HepG2 (cell line): ENCODE data around the gene ADGRB2. TPM values are rescaled to one million over a fixed set of nuclear protein-coding genes. Genes with fewer than 3 reads are reported as not detected.

Experiments used
- ATAC-seq: fragments of 200-7000 bp; cut with Tn5 transposase; 3 replicates; pipeline ENCODE4 v1.9.1; 2020; ENCODE audit warnings: mild to moderate bottlenecking, moderate library complexity
- BruUV-seq: library from RNA; stranded (reverse); fragments of 400-500 nt; replicated peaks from 2 replicates; lab custom pipeline; 2021; lab: Mats Ljungman, UMichigan
- CTCF ChIA-PET: fragments of 300-600 bp; formaldehyde crosslinking; extraction: SDS; loops from one replicate; lab custom pipeline; 2021; ENCODE audit warnings: low total read pairs, inconsistent platforms, low intra/inter-chr PET ratio; lab: Yijun Ruan, JAX
- POLR2A ChIA-PET: fragments of 350-600 bp; sonication (Branson Sonifier 250); formaldehyde crosslinking; loops from one replicate; lab custom pipeline; 2020; ENCODE audit warnings: antibody characterized with exemption, inconsistent platforms; lab: Yijun Ruan, JAX
- DNase-seq: peaks from one replicate; pipeline ENCODE4 v3.0.0-alpha.2; 2015; ENCODE audit warnings: low spot score
- FAIRE-seq: peaks from 3 replicates; lab custom pipeline; 2011; peaks lifted over from hg19 to GRCh38; lab: Jason Lieb, UNC
- H2AFZ ChIP-seq: one replicate; pipeline ENCODE4 v1.6.1; 2011; ENCODE audit warnings: low read length, inconsistent platforms
- H3K27ac ChIP-seq: fragments of 300-600 bp; 3 replicates; pipeline ENCODE4 v1.8.0; 2011; ENCODE audit warnings: mixed run types, mild to moderate bottlenecking, mixed read lengths, low read length, inconsistent platforms; ENCODE audit not compliant: insufficient read depth; ENCODE audit errors: extremely low read length
- H3K27me3 ChIP-seq, 2 experiments: fragments of 200-600 bp in 1 of 2; 2 replicates in 1 of 2; 3 replicates in 1 of 2; pipeline versions ENCODE4 v1.6.0 to v1.8.0; 2011; ENCODE audit warnings: low read length in 2 of 2, mild to moderate bottlenecking in 2 of 2, moderate library complexity in 2 of 2, inconsistent platforms in 1 of 2; ENCODE audit not compliant: insufficient read depth in 2 of 2, control insufficient read depth in 1 of 2
- H3K36me3 ChIP-seq, 2 experiments: fragments of 200-600 bp in 1 of 2; replicated peaks in 1 of 2; 2 replicates in 1 of 2; 3 replicates in 1 of 2; pipeline versions ENCODE4 v1.5.1 to v1.8.0; 2011; ENCODE audit warnings: low read length in 2 of 2, inconsistent platforms in 1 of 2; ENCODE audit not compliant: insufficient read depth in 2 of 2, control insufficient read depth in 1 of 2
- H3K4me1 ChIP-seq: 2 replicates; pipeline ENCODE4 v1.5.1; 2012; ENCODE audit warnings: low read length, inconsistent platforms; ENCODE audit not compliant: insufficient read depth
- H3K4me2 ChIP-seq: 2 replicates; pipeline ENCODE4 v1.6.0; 2011; ENCODE audit warnings: low read depth, low read length, inconsistent platforms
- H3K4me3 ChIP-seq, 3 experiments: fragments of 200-600 bp in 1 of 3; sonication (generic), shearing (Covaris generic) in 1 of 3; replicated peaks in 1 of 3; 2 replicates each; pipeline ENCODE4 v1.5.1; 2011 to 2016; ENCODE audit warnings: low read length in 3 of 3, inconsistent platforms in 2 of 3, low read depth in 2 of 3, mild to moderate bottlenecking in 2 of 3, control low read depth in 1 of 3, mixed read lengths in 1 of 3; ENCODE audit not compliant: insufficient read depth in 1 of 3
- H3K79me2 ChIP-seq: one replicate; pipeline ENCODE4 v1.6.1; 2011; ENCODE audit warnings: low read length, inconsistent platforms; ENCODE audit not compliant: insufficient read depth
- H3K9ac ChIP-seq: 2 replicates; pipeline ENCODE4 v1.6.0; 2011; ENCODE audit warnings: mild to moderate bottlenecking, low read depth, low read length, inconsistent platforms; ENCODE audit not compliant: insufficient read depth
- H3K9me3 ChIP-seq: 2 replicates; pipeline ENCODE4 v1.5.1; 2012; ENCODE audit warnings: mild to moderate bottlenecking, low read length
- H4K20me1 ChIP-seq: 2 replicates; pipeline ENCODE4 v1.6.0; 2011; ENCODE audit warnings: inconsistent platforms, mild to moderate bottlenecking, low read length, moderate library complexity; ENCODE audit not compliant: insufficient read depth
- MNT ChIP-seq: fragments of 450-650 bp; IDR thresholded peaks from 2 replicates; pipeline ENCODE4 v1.6.1; 2016
- MYNN ChIP-seq: sonication (generic); formaldehyde crosslinking; IDR thresholded peaks from 2 replicates; pipeline ENCODE4 v1.4.0; 2020; ENCODE audit warnings: mild to moderate bottlenecking, low read depth, missing genetic modification reagents
- MZF1 ChIP-seq: sonication (generic); formaldehyde crosslinking; IDR thresholded peaks from 2 replicates; pipeline ENCODE4 v1.8.1; 2023; ENCODE audit warnings: mild to moderate bottlenecking, missing genetic modification reagents, borderline replicate concordance
- TRIM24 ChIP-seq: sonication (generic); formaldehyde crosslinking; IDR thresholded peaks from 2 replicates; pipeline ENCODE4 v1.8.0; 2022; ENCODE audit warnings: mild to moderate bottlenecking, missing genetic modification reagents
- ZBTB26 ChIP-seq: IDR thresholded peaks from 2 replicates; pipeline ENCODE4 v1.6.1; 2016; ENCODE audit warnings: missing compliant biosample characterization, missing genetic modification reagents, borderline replicate concordance
- ZNF605 ChIP-seq: sonication (generic); formaldehyde crosslinking; IDR thresholded peaks from 2 replicates; pipeline ENCODE4 v1.8.0; 2022; ENCODE audit warnings: mild to moderate bottlenecking, missing genetic modification reagents
- WGBS: methylation state at CpG from one replicate; pipeline ENCODE4 v1.1.6; 2017; ENCODE audit warnings: low lambda C conversion rate; 5-methylcytosine and 5-hydroxymethylcytosine counted together
- in situ Hi-C: cut with HindIII; loops from 2 replicates; pipeline ENCODE4 v1.10.0; 2017; ENCODE audit warnings: low pct_unique_long_range_greater_than_20kb; ENCODE audit not compliant: extremely low pct_ligation_motif_present
- intact Hi-C: fragments of 100-400 bp; cut with micrococcal nuclease; formaldehyde crosslinking; loops from one replicate; pipeline ENCODE4 v1.10.0; 2022; ENCODE audit not compliant: unreplicated experiment
- polyA plus RNA-seq, 8 experiments: library from polyadenylated mRNA; depleted of rRNA in 3 of 8; stranded (reverse) in 7 of 8; unstranded in 1 of 8; fragments of >200 nt; fragmentation: Illumina TruSeq in 4 of 8; extraction: Trizol in 4 of 8; gene quantifications; 2 replicates each; pipeline versions ENCODE4 v1.2.1 to v1.2.3, GENCODE V29; 2011 to 2016; ENCODE audit warnings: low read depth in 4 of 8, missing spikeins in 1 of 8, mixed read lengths in 1 of 8; ENCODE audit not compliant: insufficient read depth in 1 of 8
- total RNA-seq, 5 experiments: library from RNA; depleted of rRNA; stranded (reverse); fragments of >200 nt; fragmentation: Illumina TruSeq; extraction: Trizol; gene quantifications; 2 replicates each; pipeline ENCODE4 v1.2.3, GENCODE V29; 2016; ENCODE audit warnings: low read depth in 1 of 5

Gene ADGRB2
- total and polyA plus RNA-seq, 2 of the 13 experiments (the other 11 are each of a cell fraction or from before 2014, with no cell fraction given): 0.03 to 0.09 TPM

- DNase-seq (no peak), FAIRE-seq (no peak), ATAC-seq (peak; percentile 14)
- H3K4me3 ChIP-seq: peak overlapping the region in 1 of 3 experiments; percentile 42; a peak in 2 of 6 replicates
- H3K4me1 ChIP-seq: peaks cover 57% of the 10 kb centered on the region
- no peak overlapping the region for H2AFZ ChIP-seq
- CTCF ChIA-PET: interaction anchor here (1.5 kb wide), 1 partner anchor 15 kb away, joined by 3 read pairs; no protein-coding TSS in a partner anchor
- intact Hi-C loops: no loop called here
- peak overlapping the region; percentile 68 for H3K27ac ChIP-seq
- 66% methylated on average over 7 of the region's 7 CpGs for WGBS
- in situ Hi-C loops: loop anchor here (5.0 kb wide), 1 partner anchor 33 kb away; no protein-coding TSS in a partner anchor
- no peaks in the 10 kb centered on the region for H3K9me3 ChIP-seq
- POLR2A ChIA-PET: interaction anchor here (1.1 to 3.0 kb wide), 7 partner anchors 14 to 56 kb away, joined by 3 to 43 read pairs (median 5); partner anchors contain the start of gene PEF1
- peak overlapping the region; percentile 56 for H3K4me2 ChIP-seq
- BruUV-seq: TSS peak; percentile 41
- H3K9ac ChIP-seq: peak overlapping the region; percentile 23; the same call in 1 of the 2 replicates
- TF ChIP-seq ZBTB26 (CRISPR knock-in tag): no peak
- TF ChIP-seq MZF1 (CRISPR knock-in tag): 0 out of 2 replicates have a peak, but pooled peaks have one; percentile 41
- TF ChIP-seq TRIM24: 0 out of 2 replicates have a peak, but pooled peaks have one; percentile 11
- peak; percentile 63; the same call in 1 of the 2 replicates for TF ChIP-seq ZNF605
- TF ChIP-seq MNT: peak; percentile 55; the same call in 1 of the 2 replicates
- TF ChIP-seq MYNN (CRISPR knock-in tag): 0 out of 2 replicates have a peak, but pooled peaks have one; percentile 29
- no peaks in the 10 kb centered on the region for H3K27me3 ChIP-seq
- no peaks in the 10 kb centered on the region for H3K79me2 ChIP-seq
- H3K36me3 ChIP-seq: no peaks in the 10 kb centered on the region; a peak in 2 of 5 replicates
- no peaks in the 10 kb centered on the region for H4K20me1 ChIP-seq
These were observed 63.6 kb downstream of the ADGRB2 start for GRCh38 chr1:31700468-31701090.
